Measurements from ENCODE around the gene AGBL4.
A peak's percentile ranks its signal among the peaks of the same experiment; 100 is the strongest.
"Not testable (repeated sequence)": the region's sequence is repeated elsewhere in the genome, so short reads cannot be mapped to it uniquely, and the experiment has no call there.

Gene AGBL4

DNA sequence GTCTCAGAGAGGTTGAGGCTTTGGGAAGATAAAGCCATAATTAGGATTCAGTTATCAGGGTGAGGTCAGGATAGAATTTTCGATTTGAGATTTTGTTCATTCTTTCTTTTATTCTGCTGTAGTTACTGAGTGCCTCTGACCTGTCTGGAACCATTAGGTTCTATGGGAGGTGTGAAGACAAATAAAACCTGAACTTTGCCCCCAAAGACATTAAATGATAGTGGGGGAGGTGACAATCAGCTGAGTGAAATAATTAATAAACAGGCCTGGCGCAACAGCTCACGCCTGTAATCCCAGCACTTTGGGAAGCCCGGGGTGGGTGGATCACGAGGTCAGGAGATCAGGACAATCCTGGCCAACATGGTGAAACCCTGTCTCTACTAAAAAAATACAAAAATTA lies 1496.7 kb downstream of the AGBL4 start:
- DNase-seq (ENCODE audit: insufficient read length, low spot score), result no peak
- no peak for FAIRE-seq
- no peak for TF ChIP-seq CTCF (IDR thresholded peaks at IDR 0.05; ENCODE audit: insufficient read depth, missing control alignments)

DNA sequence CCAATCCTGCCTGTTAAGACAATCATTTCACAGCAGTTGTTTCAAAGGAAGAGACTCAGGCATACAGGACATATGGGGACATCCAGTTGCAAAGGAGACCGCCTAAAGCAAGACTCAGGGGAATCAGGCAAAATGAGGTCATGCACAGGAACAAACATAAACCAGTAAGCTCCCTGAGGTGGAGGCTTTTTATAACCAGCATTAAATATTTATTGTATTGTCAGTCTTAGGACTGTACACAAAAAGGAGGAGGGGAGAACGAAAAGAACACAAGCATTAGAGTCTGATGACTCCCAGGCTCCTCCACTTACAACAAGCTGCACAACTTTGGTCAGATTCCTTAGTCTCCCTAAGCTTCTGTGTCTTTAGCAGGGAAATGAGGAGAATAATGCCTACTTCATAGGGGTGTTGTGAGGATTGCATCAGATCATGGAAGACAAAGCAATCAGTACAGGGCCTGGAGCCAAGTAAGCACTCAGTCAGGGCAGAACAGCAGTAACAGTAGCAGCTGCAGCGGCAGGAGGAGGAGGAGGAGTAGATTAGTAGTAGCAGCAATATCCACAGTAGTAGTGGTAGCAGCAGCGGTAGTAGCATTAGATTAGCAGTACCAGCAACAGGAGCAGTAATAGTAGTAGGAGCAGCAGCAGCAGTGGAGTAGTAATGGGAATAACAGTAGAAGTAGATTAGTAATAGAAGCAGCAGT lies 1497.6 kb downstream of the AGBL4 start:
- no peak for DNase-seq (ENCODE audit: insufficient read length, low spot score)
- TF ChIP-seq CTCF (IDR thresholded peaks at IDR 0.05; ENCODE audit: insufficient read depth, missing control alignments), result no peak
- FAIRE-seq, result no peak

DNA sequence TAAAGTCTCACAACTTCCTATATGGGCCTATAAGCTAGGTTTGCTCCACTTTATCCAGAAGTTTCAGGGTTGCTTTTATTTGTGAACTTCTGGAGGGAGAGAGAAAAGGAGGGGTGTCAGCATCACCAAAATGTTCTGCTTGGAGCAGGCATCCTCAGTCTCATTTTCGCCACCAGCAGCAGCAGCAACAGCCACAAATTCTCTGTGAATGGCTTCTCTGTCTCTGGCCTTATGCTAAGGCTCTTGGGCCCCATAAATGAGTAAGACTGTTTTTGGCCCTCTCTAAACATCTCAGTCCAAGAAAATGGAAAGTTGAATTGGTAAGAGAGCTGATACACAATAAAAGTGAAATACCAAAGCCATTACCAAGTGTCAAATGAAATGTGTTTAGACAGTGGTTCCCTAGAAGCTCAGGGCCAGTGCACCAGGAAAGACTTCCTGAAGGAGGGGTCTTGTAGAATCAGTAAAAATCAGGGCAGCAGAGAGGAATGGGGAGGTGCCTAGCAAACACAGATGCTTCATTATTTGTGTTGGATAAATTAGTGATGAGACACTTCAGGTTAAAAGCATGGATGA lies 1498.8 kb downstream of the AGBL4 start:
- no peak for TF ChIP-seq CTCF (IDR thresholded peaks at IDR 0.05; ENCODE audit: insufficient read depth, missing control alignments)
- no peak for DNase-seq (ENCODE audit: insufficient read length, low spot score)
- no peak for FAIRE-seq

- DNase-seq (ENCODE audit: insufficient read length, low spot score) (no peak), FAIRE-seq (no peak)
- TF ChIP-seq CTCF (IDR thresholded peaks at IDR 0.05; ENCODE audit: insufficient read depth, missing control alignments), result no peak
Observed at GRCh38 chr1:48523558-48523957, 1500.2 kb downstream of the AGBL4 start.

- FAIRE-seq; DNase-seq (ENCODE audit: insufficient read length, low spot score): not testable (repeated sequence)
Observed at GRCh38 chr1:48519896-48520295, 1503.9 kb downstream of the AGBL4 start.

DNA sequence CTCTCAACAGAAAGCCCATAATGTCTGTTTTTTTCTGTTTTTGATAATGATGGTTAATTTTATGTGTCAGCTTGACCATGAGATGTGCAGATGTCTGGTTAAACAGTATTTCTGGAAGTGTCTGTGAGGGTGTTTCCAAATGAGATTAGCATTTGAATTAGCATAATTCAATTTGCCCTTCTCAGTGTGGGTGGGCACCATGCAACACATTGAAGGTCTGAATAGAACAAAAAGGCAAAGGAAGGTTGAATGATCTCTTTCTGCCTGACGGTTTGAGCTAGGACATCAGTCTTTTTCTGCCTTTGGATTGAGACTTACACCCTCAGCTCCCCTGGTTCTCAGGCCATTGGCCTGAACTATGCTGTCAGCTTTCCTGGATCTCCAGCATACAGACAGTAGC lies 1516.9 kb downstream of the AGBL4 start:
- no peak for TF ChIP-seq CTCF (IDR thresholded peaks at IDR 0.05; ENCODE audit: insufficient read depth, missing control alignments)
- FAIRE-seq, result no peak
- no peak for DNase-seq (ENCODE audit: insufficient read length, low spot score)

- no peak for DNase-seq (ENCODE audit: insufficient read length, low spot score)
- FAIRE-seq, result peak; percentile 93
- TF ChIP-seq CTCF (IDR thresholded peaks at IDR 0.05; ENCODE audit: insufficient read depth, missing control alignments), result no peak
Observed at GRCh38 chr1:48500541-48501450, 1523.0 kb downstream of the AGBL4 start.

All from D721Med (cell line).